Measurements from ENCODE around the gene AFDN.

AFDN gene

DNA sequence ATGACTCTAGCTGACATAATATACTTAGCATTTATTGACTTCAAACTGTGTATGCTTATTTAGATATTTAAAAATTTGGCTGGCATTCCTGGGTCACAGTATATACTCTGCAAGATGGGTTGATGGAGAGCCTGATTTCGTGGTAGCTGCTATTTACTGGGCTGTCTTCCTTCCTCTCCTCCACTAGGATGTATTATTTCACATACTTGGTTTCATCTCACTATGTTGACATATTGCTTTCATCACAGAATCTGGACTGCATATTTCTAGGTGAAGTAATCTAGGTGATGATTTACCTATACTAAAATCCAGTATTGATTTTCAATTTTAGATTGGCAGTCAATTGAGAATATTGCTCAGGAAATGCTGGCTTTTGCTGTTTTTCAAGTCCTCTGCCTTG lies 15.7 kb downstream of the AFDN start:
- Histone ChIP-seq H3K4me1 (ENCODE audit: insufficient read depth, poor library complexity, severe bottlenecking) (peaks cover 20% of the 10 kb centered on the region), H3K36me3 (ENCODE audit: low read depth) (no peaks in the 10 kb centered on the region), H3K4me3 (ENCODE audit: severe bottlenecking) (no peak overlapping the region), H3K9me3 (ENCODE audit: severe bottlenecking) (no peaks in the 10 kb centered on the region), H3K27ac (ENCODE audit: poor library complexity, severe bottlenecking) (no peak overlapping the region), H3K27me3 (ENCODE audit: insufficient read depth, poor library complexity, severe bottlenecking) (no peaks in the 10 kb centered on the region)
- no peak for DNase-seq (ENCODE audit: low spot score)
- no peak for TF ChIP-seq CTCF (IDR thresholded peaks at IDR 0.05; ENCODE audit: poor library complexity, severe bottlenecking)
- ATAC-seq (ENCODE audit: low read depth), result no peak

DNA sequence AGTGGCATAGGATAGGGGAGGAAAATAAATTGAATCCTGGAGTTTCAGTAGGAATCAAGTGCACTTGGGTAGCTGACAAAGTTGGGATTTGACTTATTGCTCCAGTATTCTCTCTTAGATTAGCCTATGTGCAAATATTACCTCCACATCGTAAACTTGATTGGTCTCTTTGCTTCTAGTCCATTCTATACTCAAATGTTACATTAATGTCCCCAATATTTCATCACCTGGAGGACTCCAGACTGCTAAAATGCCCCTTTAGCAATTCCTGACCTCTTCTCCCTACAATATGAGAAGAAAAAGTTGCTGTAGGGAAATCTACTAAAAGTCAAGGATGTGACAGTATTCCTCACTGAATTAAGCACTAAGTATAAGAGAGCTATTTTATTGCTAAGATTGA lies 16.3 kb downstream of the AFDN start:
- no peak for TF ChIP-seq CTCF (IDR thresholded peaks at IDR 0.05; ENCODE audit: poor library complexity, severe bottlenecking)
- no peak overlapping the region for H3K27ac ChIP-seq (ENCODE audit: poor library complexity, severe bottlenecking)
- DNase-seq (ENCODE audit: low spot score), result no peak
- H3K36me3 ChIP-seq (ENCODE audit: low read depth), result no peaks in the 10 kb centered on the region
- no peaks in the 10 kb centered on the region for H3K27me3 ChIP-seq (ENCODE audit: insufficient read depth, poor library complexity, severe bottlenecking)
- H3K4me1 ChIP-seq (ENCODE audit: insufficient read depth, poor library complexity, severe bottlenecking), result peaks cover 20% of the 10 kb centered on the region
- H3K4me3 ChIP-seq (ENCODE audit: severe bottlenecking), result no peak overlapping the region
- no peaks in the 10 kb centered on the region for H3K9me3 ChIP-seq (ENCODE audit: severe bottlenecking)
- ATAC-seq (ENCODE audit: low read depth), result no peak

GRCh38 chr6:167845856-167846255 lies 19.1 kb downstream of the AFDN start:
- no peaks in the 10 kb centered on the region for H3K9me3 ChIP-seq (ENCODE audit: severe bottlenecking)
- H3K4me3 ChIP-seq (ENCODE audit: severe bottlenecking), result no peak overlapping the region
- H3K4me1 ChIP-seq (ENCODE audit: insufficient read depth, poor library complexity, severe bottlenecking), result peaks cover 40% of the 10 kb centered on the region
- DNase-seq (ENCODE audit: low spot score) (no peak), ATAC-seq (ENCODE audit: low read depth) (no peak)
- TF ChIP-seq CTCF (IDR thresholded peaks at IDR 0.05; ENCODE audit: poor library complexity, severe bottlenecking), result no peak
- no peaks in the 10 kb centered on the region for H3K36me3 ChIP-seq (ENCODE audit: low read depth)
- H3K27me3 ChIP-seq (ENCODE audit: insufficient read depth, poor library complexity, severe bottlenecking), result no peaks in the 10 kb centered on the region
- no peak overlapping the region for H3K27ac ChIP-seq (ENCODE audit: poor library complexity, severe bottlenecking)

GRCh38 chr6:167846997-167847606 lies 20.4 kb downstream of the AFDN start:
- Histone ChIP-seq H3K36me3 (ENCODE audit: low read depth) (no peaks in the 10 kb centered on the region), H3K9me3 (ENCODE audit: severe bottlenecking) (no peaks in the 10 kb centered on the region), H3K27ac (ENCODE audit: poor library complexity, severe bottlenecking) (no peak overlapping the region), H3K27me3 (ENCODE audit: insufficient read depth, poor library complexity, severe bottlenecking) (no peaks in the 10 kb centered on the region), H3K4me3 (ENCODE audit: severe bottlenecking) (no peak overlapping the region), H3K4me1 (ENCODE audit: insufficient read depth, poor library complexity, severe bottlenecking) (peaks cover 40% of the 10 kb centered on the region)
- DNase-seq (ENCODE audit: low spot score), result no peak
- no peak for TF ChIP-seq CTCF (IDR thresholded peaks at IDR 0.05; ENCODE audit: poor library complexity, severe bottlenecking)
- no peak for ATAC-seq (ENCODE audit: low read depth)

GRCh38 chr6:167847936-167848335 lies 21.2 kb downstream of the AFDN start:
- H3K36me3 ChIP-seq (ENCODE audit: low read depth), result no peaks in the 10 kb centered on the region
- H3K27me3 ChIP-seq (ENCODE audit: insufficient read depth, poor library complexity, severe bottlenecking), result no peaks in the 10 kb centered on the region
- ATAC-seq (ENCODE audit: low read depth), result no peak
- H3K27ac ChIP-seq (ENCODE audit: poor library complexity, severe bottlenecking), result no peak overlapping the region
- no peak for TF ChIP-seq CTCF (IDR thresholded peaks at IDR 0.05; ENCODE audit: poor library complexity, severe bottlenecking)
- no peaks in the 10 kb centered on the region for H3K9me3 ChIP-seq (ENCODE audit: severe bottlenecking)
- no peak overlapping the region for H3K4me3 ChIP-seq (ENCODE audit: severe bottlenecking)
- peaks cover 37% of the 10 kb centered on the region for H3K4me1 ChIP-seq (ENCODE audit: insufficient read depth, poor library complexity, severe bottlenecking)
- DNase-seq (ENCODE audit: low spot score), result no peak
